SIG-M5 treated with dmso at 0.1 percent for 504 hours (cell line): ENCODE results near the gene EEF1A2.
"Not testable (repeated sequence)": the region's sequence is repeated elsewhere in the genome, so short reads cannot be mapped to it uniquely, and the experiment has no call there.

ENCODE experiments used
- DNase-seq: peaks from one replicate; lab custom pipeline; 2025; ENCODE audit not compliant: unreplicated experiment; lab: John Stamatoyannopoulos, UW

Gene EEF1A2

DNA sequence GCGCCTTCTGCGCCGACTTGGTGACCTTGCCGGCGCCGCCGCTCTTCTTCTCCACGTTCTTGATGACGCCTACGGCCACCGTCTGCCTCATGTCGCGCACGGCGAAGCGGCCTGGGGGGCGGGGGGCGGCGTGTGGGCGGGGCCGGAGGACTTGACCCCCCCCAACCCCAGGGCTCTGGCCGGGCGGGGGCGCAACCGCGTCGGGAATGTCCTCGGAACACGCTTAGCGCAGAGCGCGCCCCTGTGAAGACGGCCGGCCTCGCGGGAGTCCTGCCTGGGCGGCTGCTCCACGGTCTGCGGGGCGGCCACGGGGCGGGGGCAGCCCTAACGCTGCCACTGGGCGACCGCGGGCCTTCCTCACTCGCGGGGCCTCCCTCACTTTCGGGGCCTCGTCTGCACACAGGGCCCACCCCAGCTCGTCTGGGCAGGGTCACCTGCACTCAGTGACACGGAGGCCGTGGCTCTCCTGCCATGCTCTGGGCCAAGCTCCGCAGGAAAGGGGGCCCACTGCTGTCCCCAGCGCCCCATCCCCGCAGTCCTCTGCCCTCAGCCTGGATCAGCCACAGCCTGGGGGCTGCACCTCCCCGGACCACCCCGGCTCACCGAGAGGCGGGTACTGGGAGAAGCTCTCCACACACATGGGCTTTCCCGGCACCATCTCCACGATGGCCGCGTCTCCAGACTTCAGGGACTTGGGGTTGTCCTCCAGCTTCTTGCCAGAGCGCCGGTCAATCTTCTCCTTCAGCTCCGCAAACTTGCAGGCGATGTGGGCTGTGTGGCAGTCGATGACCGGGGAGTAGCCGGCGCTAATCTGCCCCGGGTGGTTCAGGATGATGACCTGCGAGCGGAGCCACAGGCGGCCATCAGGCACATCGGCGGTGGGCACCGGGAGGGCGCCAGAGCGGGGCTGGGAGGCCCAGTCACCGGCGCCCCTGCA is 10.3 kb downstream of the EEF1A2 start:
- no peak for DNase-seq

DNA sequence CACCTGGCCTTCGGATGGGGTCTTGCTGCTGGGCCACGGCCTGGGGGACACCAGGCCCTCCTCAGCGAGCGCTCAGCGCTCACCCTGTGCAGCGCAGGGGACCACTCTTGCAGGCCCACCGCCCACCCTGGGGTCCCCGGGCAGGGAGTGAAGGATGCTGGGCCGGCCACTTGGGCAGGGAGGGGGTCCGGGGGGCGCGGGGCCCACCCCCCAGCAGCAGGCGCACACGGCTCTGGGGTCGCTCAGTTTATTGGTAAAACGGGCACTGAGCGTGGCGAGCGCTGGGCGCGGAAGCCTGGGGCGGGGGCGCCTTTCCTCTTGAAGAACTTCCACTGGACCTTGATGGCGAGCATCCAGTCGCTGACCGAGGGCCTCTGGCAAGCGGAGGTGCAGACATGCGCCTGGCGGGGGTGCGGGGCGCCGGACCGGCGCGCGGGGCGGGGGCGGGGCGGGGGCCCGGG is 11.1 kb downstream of the EEF1A2 start:
- no peak for DNase-seq

DNA sequence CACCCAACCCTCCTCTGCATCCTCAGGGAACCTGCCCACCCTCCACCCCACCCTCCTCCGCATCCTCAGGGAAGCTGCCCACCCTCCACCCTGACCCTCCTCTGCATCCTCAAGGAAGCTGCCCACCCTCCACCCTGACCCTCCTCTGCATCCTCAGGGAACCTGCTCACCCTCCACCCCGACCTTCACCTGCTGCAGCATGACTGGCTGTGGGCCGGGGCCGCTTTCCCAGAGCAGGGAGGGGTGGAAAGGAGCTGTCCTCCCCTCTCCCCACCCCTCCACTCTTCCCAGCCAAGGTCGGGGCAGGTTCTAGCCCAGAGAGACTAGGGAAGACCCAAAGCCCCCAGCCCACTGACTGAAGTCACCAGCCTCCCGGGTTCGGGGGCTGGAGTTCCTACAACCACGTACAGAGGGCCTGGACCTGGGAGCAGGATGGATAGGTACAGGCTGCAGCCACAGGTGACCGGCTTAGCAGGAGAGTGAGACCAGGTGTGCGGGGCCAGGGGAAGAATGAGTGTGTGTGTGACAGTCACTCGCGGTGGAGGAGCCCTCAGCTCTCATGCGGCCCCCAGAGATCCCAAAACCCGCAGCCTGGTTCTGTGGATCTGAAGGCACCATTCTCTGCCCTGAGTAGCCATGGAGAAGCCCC is 11.6 kb downstream of the EEF1A2 start:
- DNase-seq = no peak

DNA sequence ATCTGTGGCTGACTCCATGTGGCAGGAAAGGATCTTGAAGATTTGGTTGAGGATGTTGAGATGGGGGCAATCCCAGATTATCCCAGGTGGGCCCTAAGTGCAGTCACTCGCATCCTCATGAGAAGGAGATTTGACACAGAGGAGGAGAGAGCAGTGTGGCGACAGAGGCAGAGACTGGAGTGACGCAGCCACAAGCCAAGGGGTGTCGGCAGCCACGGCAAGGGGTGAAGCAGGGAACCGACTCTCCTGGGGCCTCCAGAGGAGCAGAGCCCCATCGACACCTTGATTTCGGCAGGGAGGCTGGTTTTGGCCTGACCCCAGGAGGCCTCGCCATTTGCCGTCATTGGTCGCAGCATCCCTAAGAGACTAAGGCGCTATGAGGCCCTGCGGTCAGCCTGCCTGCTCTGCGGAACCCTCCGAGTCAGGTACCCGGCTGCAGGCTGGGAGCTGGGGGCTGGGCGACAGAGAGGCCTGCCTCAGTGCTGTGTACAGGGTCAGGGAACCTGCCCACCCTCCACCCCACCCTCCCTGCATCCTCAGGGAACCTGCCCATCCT is 12.5 kb downstream of the EEF1A2 start:
- no peak for DNase-seq

DNA sequence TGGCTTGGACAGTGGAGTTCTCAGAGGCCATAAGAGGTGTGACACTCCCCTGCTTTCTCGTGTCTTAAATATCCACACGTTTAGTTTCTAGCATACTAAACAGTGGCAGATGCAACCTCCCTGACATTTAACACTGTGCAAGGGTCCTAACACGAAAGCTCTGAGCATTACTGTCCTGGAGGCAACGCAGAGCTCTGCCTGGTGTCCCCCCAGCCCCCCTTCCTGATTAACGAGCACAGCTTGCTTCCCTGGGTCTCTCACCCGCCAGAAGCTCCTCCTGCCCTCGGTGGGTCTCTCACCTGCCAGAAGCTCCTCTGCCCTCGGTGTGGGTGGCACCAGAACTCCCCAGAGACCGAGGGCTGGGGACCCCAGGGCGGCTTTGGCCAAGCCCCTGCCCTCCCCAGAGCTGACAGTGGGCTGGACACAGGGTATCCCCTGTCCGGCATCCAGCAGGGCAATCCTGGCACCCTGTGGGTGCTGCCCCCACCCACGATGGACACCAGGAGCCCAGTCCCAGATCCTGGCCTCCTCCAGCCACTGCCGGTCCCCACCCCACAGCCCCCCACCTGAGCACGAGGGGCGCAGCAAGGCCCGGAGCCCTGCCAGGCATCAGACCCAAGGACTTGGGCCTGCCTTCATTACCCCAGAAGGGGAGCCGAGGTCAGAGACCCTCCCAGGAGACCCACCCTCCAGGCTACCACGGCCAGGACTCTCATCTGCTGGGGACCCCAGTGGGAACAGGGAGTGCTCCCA is 14.1 kb downstream of the EEF1A2 start:
- DNase-seq = no peak

DNA sequence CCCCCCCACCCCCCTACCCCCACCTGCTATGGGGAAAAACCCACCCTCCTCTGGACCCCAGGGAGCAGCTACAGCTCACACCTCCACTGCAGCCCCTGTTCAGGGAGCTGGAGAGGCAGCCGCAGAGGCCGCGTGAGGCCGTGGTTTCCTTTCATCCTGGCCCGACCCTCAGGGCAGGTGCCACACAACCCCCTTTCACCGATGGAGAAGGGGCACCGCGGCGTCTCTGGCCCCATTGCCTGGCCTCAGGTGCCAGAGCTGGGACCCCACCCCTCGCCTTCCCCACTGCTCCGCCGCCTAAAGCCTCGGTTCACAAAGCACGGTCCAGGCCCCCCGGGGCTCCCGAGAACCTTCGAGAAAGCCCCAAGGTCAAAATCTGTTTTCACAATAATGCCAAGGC is 14.6 kb downstream of the EEF1A2 start:
- no peak for DNase-seq

DNA sequence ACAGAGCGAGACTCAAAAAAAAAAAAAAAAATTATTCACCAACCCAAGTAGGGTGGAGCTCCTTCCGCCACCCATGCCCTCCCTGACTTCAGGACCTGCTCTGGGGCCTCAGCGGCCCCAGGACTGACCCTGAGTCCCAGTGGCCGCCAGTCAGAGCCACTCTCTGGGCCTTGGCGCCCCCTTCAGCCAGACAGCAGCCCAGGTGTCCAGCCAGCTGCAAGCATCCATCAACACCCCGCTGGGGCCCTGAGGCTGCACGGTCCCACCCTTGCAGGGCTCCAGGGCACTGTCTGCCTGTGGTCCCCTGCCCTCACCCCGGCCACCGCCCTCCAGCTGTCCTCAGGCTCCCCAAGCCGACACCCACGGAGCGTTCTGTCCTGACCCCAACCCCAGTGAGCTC is 15.0 kb downstream of the EEF1A2 start:
- DNase-seq = no peak

DNA sequence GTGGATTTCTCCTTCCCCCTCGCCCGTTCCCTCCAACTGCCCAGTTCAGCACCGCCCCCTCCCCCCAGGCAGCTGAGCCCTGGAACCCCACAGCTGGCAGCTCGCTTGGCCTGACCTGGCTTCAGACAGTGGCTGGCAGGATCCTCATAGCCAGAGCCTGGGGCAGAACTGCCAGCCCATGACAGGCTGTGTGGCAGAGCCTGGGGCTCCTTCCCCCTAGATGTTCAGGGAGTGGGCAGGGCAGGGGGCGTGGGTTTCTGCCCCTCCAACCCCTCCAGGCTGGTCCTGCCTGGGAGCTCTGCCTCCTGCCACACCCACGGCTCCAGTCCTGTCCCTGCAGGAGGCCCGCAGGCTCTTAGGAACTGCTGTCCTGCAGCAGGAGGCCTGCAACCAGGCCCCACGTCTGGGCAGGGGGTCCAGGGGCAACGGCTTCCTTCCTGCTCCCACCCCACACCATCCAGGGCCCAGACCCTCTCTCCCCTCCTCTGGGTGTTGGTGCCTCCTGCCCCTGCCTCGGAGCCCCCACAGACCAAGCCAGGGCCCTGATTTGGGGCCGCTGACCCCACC is 16.8 kb downstream of the EEF1A2 start:
- no peak for DNase-seq

DNA sequence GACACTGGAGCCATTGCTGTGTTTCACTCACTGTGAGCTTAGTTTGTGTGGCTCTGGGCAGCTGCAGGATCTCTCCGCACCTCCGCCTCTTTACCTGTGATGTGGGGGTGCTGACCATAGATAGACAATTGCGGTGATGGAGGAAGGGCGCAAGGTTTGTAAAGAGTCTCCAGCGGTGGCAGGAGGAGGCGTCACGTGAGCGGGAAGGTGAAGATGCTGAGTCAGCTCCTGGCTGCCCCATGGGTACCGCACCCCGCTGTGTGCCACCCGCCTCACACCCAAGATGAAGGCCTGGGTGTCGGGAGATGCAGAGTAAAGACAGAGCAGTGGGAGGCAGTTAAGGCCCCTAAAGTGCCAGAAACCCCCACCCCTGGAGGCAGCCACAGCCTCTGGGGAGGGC is 17.4 kb downstream of the EEF1A2 start:
- DNase-seq = no peak

DNA sequence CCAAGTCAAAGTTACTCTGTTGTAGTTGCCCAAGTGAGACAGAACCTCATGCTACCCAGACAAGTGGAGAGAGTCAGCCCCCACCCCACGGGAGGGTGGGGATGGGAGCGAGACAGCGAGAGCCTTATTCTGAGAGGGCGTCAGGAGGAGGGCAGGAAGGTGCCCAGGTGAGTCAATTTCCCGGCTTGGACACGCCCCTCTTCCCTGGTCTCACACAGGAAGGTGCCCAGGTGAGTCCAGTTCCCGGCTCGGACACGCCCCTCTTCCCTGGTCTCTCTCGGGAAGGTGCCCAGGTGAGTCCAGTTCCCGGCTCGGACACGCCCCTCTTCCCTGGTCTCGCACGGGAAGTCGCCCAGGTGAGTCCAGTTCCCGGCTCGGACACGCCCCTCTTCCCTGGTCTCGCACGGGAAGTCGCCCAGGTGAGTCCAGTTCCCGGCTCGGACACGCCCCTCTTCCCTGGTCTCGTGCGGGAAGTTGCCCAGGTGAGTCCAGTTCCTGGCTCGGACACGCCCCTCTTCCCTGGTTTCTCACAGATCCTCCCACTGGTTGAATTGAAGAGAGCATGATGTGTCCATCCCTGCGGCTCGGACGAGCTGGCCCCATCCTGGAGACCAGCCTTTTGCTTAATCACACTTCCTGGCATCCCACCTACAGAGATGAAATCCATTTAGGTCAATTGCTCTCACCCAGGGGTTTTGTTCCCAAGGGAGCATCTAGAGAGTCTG is 19.0 kb downstream of the EEF1A2 start:
- DNase-seq = not testable (repeated sequence)

DNA sequence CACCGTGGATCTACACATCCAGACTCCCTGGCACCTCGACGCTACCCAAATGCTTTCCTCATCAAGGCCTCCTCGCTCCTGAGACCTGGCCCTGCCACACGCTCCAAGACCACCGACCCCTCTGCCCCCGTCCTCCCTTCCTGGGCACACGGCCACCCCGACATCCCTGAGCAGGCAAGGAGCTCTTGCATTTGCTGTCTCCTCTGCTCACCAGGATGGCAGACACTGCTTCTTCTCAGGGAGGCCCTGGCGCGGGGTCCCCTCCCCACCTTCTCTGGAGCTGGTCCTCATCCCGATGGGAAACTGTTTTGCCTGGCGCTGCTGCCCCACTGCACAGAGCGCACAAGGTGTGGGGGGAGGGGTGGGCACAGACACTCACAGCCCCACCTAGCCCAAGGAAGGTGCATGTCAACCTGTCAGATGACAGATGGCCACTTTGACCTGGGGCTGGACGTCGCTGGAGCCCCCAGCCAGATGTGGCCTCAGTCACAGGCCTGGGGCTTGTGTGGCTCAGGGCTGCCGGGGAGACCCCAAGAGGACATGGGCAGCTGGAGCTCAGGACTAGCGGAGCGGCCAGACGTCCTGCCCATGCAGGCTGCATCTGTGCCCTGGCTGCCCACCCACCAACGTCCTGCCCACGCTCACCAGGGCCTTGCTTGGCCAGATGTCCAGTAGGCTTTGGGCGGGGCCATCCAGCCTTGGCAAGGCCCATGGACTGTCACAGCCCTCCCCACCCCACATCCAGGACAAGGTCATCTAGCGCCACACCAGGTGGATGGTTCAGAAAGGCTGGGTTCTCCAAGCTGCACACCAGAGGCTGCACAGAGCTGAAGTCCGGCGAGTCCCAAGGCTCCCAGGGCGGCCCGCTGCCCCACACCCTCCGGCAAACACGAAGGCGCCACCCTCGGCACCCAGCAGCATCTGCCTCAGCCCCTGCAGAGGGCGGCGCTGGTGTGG is 20.3 kb downstream of the EEF1A2 start:
- no peak for DNase-seq

DNA sequence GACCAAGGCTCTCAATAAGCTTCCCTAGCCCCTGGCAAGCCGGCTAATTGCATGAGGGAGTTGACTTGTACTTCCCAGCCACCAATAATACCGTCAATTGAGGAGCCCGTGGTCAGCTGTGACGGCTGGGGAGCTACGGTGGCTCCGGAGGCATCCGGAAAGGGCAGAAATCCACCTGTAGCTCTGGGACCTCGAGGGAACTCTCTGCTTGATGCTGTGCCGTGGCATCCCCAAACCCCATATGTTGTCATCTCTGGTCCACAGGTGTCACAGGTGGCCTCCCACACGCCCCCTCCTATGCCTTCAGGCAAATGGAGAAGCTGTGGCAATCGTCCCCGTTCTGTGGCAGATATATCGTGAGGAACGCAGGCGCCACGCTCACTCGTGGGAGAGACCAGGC is 20.9 kb downstream of the EEF1A2 start:
- no peak for DNase-seq

DNA sequence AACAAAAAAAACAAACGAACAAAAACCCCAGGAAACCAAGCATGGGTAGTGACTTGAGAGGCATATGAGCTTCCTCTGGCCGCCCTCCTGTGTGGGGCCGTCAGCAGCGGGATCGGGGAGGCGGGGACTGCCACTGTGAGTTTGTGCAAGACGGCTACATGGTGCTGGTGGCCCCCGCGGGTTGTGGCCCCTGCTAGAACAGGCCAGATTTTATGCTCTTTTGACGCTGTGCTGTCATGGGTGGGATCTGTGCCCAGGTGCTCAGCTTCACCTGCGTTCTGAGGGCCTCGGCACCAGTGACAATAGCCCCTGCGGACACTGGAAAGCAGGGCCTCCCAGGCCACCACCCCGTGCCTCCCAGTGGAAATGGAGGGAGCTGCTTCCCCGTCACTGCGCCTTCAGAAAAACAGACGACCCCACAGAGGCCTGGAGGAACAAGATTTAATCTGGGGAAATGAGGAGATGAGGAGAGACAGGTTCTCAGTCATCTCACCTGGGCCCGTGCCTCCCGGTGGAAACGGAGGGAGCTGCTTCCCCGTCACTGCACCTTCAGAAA is 21.7 kb downstream of the EEF1A2 start:
- no peak for DNase-seq

DNA sequence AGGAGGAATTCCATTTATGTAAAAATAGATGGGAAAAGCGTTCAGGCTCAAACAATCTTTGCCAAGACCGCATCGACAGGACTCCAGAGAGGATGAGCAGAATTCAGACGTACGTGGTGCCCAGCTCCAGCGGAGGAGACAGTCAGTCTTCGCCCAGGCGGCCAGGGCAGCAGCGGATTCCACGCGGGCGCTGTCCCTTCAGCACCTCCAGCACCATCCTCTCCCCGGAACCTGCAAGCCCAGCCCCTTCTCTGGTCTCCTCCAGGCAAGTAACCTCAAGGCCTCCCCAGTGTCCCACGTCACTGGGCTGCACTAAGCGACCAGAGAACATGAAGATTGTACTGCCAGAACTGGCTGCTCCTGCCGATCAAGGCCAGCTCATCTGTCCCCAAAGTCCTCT is 23.7 kb downstream of the EEF1A2 start:
- peak; percentile 27 for DNase-seq

DNA sequence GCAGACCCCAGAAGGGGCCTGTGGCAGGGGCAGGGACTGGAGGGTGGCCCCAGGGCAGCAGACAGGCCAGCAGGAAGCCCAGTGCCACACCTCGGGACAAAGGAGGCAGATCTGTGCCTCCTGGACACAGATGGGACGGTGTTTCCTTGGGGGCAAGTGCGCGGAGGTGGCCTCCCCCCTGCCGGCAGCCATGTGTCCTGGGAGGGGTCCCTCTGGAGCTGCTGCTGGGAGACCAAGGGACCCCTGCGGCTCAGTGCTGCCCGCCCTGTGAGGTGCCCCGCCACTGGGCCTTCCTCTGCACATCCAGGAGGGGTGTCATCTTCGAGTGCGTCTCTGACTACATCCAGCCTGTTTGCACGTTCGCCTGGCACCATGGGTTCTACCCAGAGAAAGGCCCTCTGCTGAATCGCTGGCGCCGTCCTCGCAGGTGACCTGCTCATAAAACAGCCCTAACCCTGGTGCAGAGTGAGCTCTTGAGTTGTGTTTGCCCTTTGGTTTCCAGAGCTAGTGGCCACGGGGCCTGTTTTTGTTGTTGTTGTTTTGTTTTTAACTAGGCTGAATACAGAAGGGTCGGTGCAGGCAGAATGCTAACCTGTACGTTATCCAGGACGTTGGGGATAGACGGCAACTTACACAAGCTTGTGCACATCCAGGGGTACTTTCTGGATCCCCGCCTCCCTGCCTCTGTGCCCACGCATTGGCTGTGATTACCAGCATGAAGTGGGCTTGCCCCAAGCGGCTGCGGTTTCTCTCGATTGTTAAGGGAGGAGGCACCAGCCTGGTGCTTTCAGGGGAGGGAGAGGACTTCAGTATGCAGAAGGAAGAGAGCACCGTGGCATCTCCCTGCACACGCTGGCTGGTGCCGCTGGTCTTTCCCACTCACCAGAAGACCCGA is 25.1 kb downstream of the EEF1A2 start:
- no peak for DNase-seq

DNA sequence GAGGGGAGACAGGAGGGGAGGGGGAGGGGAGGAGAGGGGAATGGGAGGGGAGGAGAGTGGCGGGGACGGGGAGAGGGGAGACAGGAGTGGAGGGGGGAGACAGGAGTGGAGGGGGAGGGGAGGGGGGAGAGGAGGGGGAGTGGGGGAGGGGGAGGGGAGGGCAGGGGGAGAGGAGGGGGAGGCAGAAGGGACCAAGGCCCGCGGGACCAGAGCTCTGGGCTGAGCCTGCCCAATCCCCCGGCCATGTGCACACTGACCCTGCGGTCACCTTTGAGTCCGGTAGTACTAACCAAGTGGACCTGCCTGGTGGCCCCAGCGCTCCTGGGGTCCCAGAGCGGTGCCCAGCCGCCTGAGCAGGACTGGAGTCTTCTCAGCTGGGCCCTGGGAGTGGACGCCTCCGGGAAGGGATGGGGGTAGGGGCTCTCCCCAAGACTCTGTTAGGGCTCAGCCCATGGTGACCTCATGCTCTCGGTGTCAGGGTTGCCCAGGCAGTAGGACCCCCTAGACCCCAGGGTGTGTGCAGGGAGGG is 26.0 kb downstream of the EEF1A2 start:
- DNase-seq = no peak

DNA sequence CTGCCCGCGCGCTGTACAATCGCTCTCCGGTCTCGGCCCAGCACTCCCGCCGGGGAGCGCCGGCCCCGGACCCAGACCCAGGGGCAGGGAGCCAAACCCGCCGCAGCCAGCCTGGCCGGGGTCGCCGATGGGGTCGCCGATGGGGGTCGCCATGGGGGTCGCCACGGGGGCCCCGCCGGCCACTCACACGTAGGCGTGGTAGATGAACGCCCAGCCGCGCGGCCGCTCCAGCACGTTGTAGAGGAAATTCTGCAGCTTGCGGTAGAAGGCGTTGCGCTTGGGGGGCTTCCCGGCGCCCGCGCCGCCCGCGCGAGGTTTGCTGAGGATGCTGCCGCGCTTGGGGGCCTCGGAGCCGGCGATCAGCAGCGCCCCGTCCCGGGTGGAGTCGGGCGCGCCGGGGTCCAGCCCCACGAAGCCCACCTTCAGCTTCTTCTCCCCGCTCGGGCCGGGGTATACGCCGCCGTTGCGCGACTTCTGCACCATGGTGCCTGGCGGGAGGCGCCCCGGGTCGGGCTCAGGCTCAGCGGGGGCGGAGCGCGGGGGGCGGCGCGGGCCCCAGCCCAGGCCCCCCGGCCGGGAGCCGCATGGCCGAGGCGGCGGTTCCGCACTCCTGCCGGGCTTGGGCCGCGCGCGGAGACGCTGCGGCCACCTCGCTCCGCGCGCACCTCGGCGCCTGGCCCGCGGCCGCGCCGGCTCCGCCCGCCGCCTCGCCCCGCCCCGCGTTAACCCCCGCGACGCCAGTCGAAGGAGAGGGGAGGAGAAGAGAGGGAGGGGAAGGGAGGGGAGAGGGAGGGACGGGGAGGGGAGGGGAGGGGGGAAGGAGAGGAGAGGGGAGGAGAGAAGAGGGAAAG is 26.7 kb downstream of the EEF1A2 start, which contains the start of gene KCNQ2:
TSS of gene KCNQ2 (minus strand) at position 675 of the 851 bp plus-strand sequence. CDS start at position 483, 192 bp downstream.
- DNase-seq = no peak
